Activated CD4-positive, alpha-beta T cell treated with anti-CD3 and anti-CD28 coated beads, Interleukin-2, amount 50 U/mL, for 24 hours (primary cell): ENCODE measurements around the gene DNMT3B.

Experiments used
- DNase-seq, 2 donors: peaks; one replicate each; pipeline ENCODE4 v3.0.0-alpha.2; 2020; ENCODE audit warnings: low read depth in 1 of 2, low spot score in 1 of 2

DNMT3B gene

DNA sequence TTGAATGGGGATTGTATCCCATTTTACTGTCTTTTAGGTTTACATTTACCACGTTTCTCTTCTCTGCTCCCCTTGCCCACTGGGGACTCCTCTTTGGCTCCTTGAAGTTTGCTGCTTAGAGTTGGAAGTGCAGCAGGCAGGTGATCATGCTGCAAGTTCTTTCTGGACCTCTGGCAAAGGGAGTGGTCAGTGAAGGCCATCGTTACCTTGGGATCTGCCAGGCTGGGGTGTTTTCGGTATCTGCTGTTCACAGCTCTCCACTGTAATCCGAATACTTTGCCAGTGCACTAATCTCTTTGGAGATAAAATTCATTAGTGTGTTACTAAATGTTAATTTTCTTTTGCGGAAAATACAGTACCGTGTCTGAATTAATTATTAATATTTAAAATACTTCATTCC, 87.4 kb downstream of the DNMT3B start:
- DNase-seq = no peak

DNA sequence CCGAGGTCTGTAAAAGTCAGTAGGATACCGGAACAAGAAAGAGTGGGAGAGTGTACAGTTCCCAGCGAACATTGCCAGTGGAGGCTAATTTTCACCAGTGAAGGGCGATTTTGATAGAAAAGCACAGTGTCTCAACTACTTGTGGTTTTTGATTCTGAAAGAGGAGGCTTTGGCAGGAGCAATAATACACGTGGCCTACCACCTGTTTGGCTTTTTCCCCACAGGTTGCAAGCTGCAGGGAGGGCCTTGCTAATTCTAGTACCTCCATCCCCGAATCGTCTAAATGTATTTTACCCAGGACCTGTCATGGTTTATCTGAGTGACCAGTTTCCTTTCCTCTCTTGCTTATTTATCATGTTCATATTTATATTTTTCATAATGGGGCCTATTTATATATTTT, 93.2 kb downstream of the DNMT3B start:
- no peak for DNase-seq

DNA sequence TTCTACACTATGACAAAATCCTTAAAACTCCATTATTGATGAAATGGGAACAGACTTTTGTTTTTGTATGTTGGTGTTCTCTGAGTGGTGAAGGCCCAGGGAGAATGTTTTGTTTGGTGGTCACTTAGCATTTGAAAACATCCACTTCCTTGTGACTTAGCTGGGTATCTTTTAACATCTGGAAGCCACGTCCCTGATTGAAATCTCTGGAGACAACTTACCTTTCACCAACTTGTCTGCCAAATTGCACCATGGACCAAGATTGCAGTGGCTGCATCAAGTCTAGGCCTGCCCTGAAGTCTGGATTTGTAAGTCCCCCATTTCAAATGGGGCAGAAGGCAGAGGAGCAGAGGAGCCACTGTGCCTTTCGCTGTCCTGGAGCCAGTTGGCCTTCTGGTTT, 96.0 kb downstream of the DNMT3B start:
- no peak for DNase-seq
